ENCODE data around the gene STXBP4.

- no peak for TF ChIP-seq POLR2AphosphoS5 (IDR thresholded peaks at IDR 0.05; ENCODE audit: low read depth, low read length)
- TF ChIP-seq REST (IDR thresholded peaks at IDR 0.05; ENCODE audit: insufficient read depth in 1 of 2, low read depth in 2 of 2, low read length in 2 of 2), result no peak
- TF ChIP-seq TAF1 (IDR thresholded peaks at IDR 0.05; ENCODE audit: borderline replicate concordance, insufficient read depth, low read length), result no peak
These were observed 55.1 kb downstream of the STXBP4 start for GRCh38 chr17:55023626-55024025.
